ENCODE results near the gene NUBP1. TPM values are rescaled to one million over a fixed set of nuclear protein-coding genes. Genes with fewer than 3 reads are reported as not detected.

NUBP1 gene
- total RNA-seq, 1 experiment from 2014 or later = 31.5 TPM

- TF ChIP-seq CTCF (IDR thresholded peaks at IDR 0.05 in 2 of 3, conservative IDR thresholded peaks at IDR 0.05 in 1 of 3; ENCODE audit: borderline replicate concordance in 1 of 3, insufficient read depth in 1 of 3, low read depth in 2 of 3, low read length in 2 of 3) = no peak
Observed at GRCh38 chr16:10762336-10763016, 18.8 kb downstream of the NUBP1 start (continued).

- DNase-seq (ENCODE audit: low read depth, low spot score) = no peak
- H2AFZ ChIP-seq (ENCODE audit: low read depth, low read length, poor library complexity, severe bottlenecking) = no peak overlapping the region
- peaks cover 4 to 7% of the 10 kb centered on the region in 2 experiments; a peak in 3 of 4 replicates for H3K36me3 ChIP-seq (ENCODE audit: control insufficient read depth in 1 of 2, insufficient read depth in 2 of 2, low read length in 2 of 2)
- no peaks in the 10 kb centered on the region for H4K20me1 ChIP-seq (ENCODE audit: insufficient read depth)
- H3K9me2 ChIP-seq (ENCODE audit: insufficient read depth) = no peaks in the 10 kb centered on the region
- H3K4me2 ChIP-seq (ENCODE audit: low read length) = no peak overlapping the region
- H3K9ac ChIP-seq (ENCODE audit: low read length) = no peak overlapping the region
- ChIA-PET CTCF (no interaction called here), POLR2A (no interaction called here), RAD21 (ENCODE audit: low non-redundant PET in 1 of 2, low total read pairs in 2 of 2, uncharacterized antibody in 2 of 2, unreplicated experiment in 2 of 2) (no interaction called here)
- ATAC-seq = no peak
- H3K27ac ChIP-seq (ENCODE audit: low read depth, low read length) = no peak overlapping the region
- no peak overlapping the region for H3K4me3 ChIP-seq (replicated peaks in 1 of 2; ENCODE audit: low read depth in 1 of 2, low read length in 2 of 2)
- H3K27me3 ChIP-seq (ENCODE audit: insufficient read depth, low read length) = no peaks in the 10 kb centered on the region
- no TSS peak for BruUV-seq (replicated peaks)
- intact Hi-C loops (cut with micrococcal nuclease) = no loop called here
- H3K79me2 ChIP-seq (ENCODE audit: insufficient read depth, low read length) = no peaks in the 10 kb centered on the region
- no peak for TF ChIP-seq MAX (IDR thresholded peaks at IDR 0.05)
- no peak for TF ChIP-seq ZNF274 (IDR thresholded peaks at IDR 0.05; ENCODE audit: low read depth, low read length)
- no peak for TF ChIP-seq EGR1 (IDR thresholded peaks at IDR 0.05; ENCODE audit: low read depth)
- no peak for TF ChIP-seq SP1 (IDR thresholded peaks at IDR 0.05; ENCODE audit: low read depth)
- TF ChIP-seq RAD21 (IDR thresholded peaks at IDR 0.05; ENCODE audit: low read depth) = no peak
- no peak for TF ChIP-seq EZH2 (IDR thresholded peaks at IDR 0.05)
- no peak for TF ChIP-seq YY1 (IDR thresholded peaks at IDR 0.05; ENCODE audit: extremely low read depth, insufficient replicate concordance, low read depth, low read length)
- TF ChIP-seq SIN3A (IDR thresholded peaks at IDR 0.05; ENCODE audit: low read depth) = no peak
- no peak for TF ChIP-seq FOSL1 (IDR thresholded peaks at IDR 0.05; ENCODE audit: low read depth)
- no peak for TF ChIP-seq TCF7L2 (IDR thresholded peaks at IDR 0.05; ENCODE audit: borderline replicate concordance, extremely low read depth, insufficient read depth, insufficient read length)
- H3K9me3 ChIP-seq (ENCODE audit: control insufficient read depth in 1 of 2, insufficient read depth in 1 of 2, low read depth in 1 of 2, low read length in 2 of 2) = no peaks in the 10 kb centered on the region
- H3K4me1 ChIP-seq (ENCODE audit: control insufficient read depth in 1 of 2, insufficient read depth in 2 of 2, low read length in 2 of 2) = no peaks in the 10 kb centered on the region
Observed at GRCh38 chr16:10763456-10763855, 19.8 kb downstream of the NUBP1 start.
